SW 1271 (cell line): ENCODE data around the gene UBR1.
"Not testable (repeated sequence)": the region's sequence is repeated elsewhere in the genome, so short reads cannot be mapped to it uniquely, and the experiment has no call there.

ENCODE experiments used
- DNase-seq, 2 experiments: peaks; one replicate each; lab custom pipeline; 2025; lab: John Stamatoyannopoulos, UW

Gene UBR1

GRCh38 chr15:43052860-43053259 lies 53.0 kb downstream of the UBR1 start:
- DNase-seq, result no peak

DNA sequence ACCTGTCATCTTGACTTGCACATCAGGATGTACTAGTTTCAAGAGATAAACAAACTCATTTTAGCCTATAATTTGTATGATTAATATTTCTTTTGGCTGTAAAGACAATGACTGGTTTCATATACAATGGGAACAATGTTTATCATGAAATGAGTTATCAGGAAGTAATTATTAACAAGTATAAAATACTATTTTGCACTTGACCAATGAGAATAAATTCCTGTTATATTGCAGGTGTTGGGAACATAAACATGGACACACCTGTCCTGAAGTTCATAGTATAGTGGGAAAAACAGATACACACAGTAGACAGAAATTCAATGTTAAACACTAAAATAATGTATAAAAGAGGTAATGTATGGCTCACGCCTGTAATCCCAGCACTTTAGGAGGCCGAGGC lies 56.9 kb downstream of the UBR1 start:
- no peak for DNase-seq

- DNase-seq, result no peak
Observed at GRCh38 chr15:43046484-43046883, 59.4 kb downstream of the UBR1 start.

DNA sequence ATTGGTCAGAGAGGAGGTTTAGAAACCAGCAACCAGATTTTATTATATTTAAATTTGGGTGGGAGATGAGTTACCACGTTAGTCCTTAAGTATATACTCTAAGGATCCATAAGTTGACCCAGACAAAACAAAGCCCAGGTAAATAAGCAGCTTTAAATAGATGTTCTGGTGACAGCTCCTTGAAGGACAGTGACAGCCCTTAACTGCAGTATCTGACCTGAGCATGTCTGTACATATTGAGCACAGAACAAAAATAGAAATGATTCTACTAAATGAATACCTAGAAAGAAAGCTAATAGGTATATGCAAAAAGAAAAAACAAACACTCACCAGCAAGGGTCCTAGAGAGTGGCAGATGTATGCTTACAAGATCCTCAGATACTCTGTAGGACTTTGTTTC lies 63.0 kb downstream of the UBR1 start:
- DNase-seq, result no peak

DNA sequence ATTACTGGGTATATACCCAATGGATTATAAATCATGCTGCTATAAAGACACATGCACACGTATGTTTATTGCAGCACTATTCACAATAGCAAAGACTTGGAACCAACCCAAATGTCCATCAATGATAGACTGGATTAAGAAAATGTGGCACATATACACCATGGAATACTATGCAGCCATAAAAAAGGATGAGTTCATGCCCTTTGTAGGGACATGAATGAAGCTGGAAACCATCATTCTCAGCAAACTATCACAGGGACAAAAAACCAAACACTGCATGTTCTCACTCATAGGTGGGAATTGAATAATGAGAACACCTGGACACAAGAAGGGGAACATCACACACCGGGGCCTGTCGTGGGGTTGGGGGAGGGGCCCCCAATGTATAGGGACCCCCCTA lies 64.8 kb downstream of the UBR1 start:
- DNase-seq, result not testable (repeated sequence)

DNA sequence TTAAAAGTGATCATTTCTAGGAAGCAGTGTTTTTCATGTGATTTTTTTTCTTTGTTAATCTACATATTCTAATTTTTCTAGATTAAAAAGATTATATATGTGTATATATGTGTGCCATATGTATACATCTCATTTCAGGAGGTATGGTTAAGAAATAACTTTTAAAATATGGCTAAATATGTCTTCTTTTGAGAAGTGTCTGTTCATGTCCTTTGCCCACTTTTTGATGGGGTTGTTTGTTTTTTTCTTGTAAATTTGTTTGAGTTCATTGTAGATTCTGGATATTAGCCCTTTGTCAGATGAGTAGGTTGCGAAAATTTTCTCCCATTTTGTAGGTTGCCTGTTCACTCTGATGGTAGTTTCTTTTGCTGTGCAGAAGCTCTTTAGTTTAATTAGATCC lies 70.6 kb downstream of the UBR1 start:
- not testable (repeated sequence) for DNase-seq

GRCh38 chr15:43029476-43029875 lies 76.4 kb downstream of the UBR1 start:
- no peak for DNase-seq

DNA sequence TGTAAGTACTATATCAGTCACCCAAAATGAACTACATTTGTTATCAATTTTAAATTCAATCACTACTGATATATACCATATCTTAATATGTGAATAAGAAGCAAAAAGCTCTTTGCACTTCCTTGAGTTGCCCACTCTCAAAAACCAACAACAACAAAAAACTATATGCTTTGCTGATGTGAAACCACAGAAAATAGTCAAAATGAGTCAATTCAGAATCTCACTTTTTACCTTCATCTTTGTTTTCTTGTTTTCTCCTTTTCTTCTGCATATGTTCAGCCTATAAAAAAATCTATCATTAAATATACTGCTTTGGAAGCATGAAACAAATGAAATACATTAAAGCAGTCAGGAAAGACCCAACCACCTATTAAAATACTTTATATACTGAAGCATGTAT lies 80.7 kb downstream of the UBR1 start:
- no peak for DNase-seq

DNA sequence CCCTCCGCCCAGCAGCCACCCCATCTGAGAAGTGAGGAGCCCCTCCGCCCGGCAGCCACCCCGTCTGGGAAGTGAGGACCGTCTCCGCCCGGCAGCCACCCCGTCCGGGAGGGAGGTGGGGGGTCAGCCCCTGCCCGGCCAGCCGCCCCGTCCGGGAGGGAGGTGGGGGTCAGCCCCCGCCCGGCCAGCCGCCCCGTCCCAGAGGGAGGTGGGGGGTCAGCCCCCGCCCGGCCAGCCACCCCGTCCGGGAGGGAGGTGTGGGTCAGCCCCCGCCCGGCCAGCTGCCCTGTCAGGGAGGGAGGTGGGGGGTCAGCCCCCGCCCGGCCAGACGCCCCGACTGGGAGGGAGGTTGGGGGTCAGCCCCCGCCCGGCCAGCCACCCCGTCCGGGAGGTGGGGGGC lies 91.2 kb downstream of the UBR1 start:
- not testable (repeated sequence) for DNase-seq

- no peak for DNase-seq
Observed at GRCh38 chr15:43009206-43009605, 96.6 kb downstream of the UBR1 start.

DNA sequence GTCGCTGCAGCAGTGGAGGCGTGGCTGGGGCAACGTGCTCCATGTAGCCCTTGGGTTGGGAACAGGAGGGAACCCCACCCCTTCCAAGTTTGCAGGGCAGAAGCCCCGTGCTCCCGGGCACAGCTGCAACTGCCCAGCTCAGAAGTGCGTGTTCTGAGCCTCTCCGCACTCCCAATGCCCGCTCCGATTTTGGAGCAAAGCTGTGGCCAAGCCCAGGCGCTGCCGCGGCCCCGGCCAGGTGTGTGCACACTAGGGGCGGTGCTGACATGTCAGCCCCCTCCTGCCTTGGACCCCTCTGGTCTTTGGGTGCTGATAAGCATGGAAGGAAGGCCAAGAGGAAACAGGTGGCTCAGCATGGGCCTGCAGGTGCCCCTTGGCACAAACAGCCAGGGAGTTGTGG lies 97.7 kb downstream of the UBR1 start:
- no peak for DNase-seq

DNA sequence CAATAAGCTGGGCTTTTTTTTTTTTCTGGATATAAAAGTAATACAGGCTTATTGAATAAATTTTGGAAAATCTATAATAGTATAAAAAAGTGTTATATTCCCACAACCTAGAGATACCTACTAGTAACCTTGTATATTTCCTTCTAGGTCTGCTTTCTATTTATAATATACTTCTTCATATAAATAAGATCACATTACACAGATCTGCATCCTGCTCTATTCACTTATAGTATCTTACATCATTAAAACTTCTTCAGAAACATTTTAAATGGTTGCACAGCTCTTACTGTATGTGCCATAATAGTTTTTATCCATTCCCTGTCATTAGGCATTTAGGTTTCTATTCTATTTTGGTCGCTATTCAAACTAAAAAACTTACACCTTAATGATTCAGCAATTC lies 98.3 kb downstream of the UBR1 start:
- no peak for DNase-seq

GRCh38 chr15:43006991-43007390 lies 98.8 kb downstream of the UBR1 start:
- no peak for DNase-seq

DNA sequence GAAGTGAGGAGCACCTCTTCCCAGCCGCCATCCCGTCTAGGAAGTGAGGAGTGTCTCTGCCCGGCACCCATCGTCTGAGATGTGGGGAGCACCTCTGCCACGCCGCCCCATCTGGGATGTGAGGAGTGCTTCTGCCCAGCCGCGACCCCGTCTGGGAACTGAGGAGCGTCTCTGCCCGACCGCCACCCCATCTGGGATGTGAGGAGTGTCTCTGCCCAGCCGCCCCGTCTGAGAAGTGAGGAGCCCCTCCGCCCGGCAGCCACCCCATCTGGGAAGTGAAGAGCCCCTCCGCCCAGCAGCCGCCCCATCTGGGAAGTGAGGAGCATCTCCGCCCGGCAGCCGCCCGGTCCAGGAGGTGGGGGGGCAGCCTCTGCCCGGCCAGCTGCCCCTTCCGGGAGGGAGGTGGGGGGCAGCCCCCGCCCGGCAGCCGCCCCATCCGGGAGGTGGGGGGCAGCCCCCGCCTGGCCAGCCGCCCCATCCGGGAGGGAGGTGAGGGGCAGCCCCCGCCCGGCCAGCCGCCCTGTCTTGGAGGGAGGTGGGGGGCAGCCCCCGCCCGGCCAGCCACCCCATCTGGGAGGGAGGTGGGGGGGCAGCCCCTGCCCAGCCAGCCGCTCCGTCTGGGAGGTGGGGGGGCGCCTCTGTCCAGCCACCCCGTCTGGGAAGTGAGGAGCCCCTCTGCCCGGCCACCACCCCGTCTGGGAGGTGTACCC lies 100.8 kb downstream of the UBR1 start:
- not testable (repeated sequence) for DNase-seq

DNA sequence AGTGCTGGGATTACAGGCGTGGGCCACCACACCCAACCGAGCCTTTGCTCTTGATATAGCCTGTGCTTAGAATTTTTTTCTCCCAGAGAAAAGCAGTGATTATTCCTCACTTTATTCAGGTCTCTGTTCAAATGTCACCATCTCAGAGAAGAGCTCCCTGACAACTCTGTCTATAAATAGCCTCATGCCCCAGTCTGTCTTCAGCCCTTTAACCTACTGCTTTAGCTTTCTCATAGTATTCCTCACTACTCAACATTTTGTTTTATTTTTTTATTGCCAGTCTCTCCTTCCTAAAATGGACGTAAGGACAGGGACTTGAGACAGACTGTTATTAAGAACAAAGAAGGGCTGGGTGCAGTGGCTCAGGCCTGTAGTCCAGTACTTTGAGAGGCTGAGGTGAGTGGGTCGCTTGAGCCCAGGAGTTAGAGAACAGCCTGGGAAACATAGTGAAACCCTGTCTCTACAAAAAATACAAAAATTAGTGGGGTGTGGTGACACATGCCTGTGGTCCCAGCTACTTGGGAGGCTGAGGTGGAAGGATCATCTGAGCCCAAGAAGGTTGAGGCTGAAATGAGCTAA lies 106.5 kb downstream of the UBR1 start:
- no peak for DNase-seq

DNA sequence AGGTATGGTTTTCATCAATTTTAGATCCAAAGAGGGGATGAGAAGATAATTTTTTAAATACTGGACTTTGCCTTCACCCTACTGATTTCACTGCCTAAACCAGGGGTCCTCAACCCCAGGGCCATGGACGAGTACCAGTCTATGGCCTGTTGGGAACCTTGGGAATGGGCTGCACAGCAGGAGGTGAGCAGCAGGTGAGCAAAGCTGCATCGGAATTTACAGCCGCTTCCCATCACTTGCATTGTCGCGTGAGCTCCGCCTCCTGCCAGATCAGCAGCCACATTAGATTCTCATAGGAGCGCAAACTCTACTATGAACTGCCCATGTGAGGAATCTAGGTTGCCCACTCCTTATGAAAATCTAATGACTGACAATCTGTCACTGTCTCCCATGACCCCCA lies 109.0 kb downstream of the UBR1 start:
- DNase-seq, result no peak

DNA sequence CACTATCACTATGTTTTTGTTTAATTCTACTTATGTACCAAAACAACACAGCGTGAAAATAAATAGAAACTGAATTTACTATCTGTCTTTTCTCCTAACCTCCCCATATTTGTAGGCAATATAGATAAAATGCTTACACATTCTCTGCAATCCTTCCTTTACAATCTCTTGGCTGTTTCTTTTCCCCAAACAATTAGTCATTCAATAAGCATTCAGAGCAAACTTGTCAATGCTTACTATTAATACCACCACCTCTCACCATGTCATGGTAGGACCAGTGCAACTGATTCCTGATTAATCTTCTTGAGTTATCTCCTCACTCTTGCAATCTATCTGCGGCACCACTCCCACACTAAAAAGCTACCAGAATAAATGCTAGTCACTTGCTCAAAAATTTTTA lies 111.3 kb downstream of the UBR1 start:
- DNase-seq, result peak in 1 of 2 experiments; percentile 1

DNA sequence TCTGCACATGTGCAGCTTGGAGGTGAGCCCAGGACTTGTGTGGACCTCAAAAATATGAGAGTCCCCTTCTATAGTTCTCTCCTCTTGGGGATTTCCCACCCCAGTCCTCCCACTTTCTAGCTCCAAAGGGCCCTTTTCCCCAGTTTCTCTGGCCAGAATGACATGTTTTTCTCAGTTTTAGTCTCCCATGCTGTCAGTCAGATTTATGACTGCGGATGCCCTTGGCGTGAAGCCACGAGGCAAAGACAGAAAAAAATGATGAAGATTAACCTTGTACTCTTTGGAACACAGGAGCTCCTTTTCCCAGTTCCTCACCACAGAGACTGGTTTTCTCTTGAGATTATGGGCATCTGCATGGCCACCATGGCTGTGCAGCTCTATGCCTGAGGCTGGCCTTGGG lies 113.2 kb downstream of the UBR1 start:
- DNase-seq, result no peak

- DNase-seq, result no peak
Observed at GRCh38 chr15:42986693-42987342, 119.0 kb downstream of the UBR1 start.

- DNase-seq, result no peak
Observed at GRCh38 chr15:42984493-42985034, 121.3 kb downstream of the UBR1 start.

DNA sequence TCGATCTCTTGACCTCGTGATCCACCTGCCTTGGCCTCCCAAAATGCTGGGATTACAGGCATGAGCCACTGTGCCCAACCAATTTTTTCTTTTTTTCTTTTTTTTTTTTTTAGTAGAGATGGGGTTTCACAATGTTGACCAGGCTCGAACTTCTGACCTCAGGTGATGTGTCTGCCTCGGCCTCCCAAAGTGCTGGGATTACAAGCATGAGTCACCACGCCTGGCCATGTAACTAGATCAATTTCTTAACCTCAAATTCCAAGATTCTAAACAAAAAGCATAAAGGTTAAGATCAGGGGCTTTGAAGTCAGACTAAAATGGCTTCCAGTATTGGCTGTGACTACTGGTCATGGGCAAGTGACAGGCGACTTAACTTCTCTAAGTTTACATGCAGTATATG lies 126.7 kb downstream of the UBR1 start:
- not testable (repeated sequence) for DNase-seq

- DNase-seq, result no peak
Observed at GRCh38 chr15:42974202-42974862, 131.5 kb downstream of the UBR1 start.

- DNase-seq, result no peak
Observed at GRCh38 chr15:42973114-42973513, 132.7 kb downstream of the UBR1 start.
